Large intestine (tissue), 3 donors: ENCODE results near the gene CLCN3. TPM values are rescaled to one million over a fixed set of nuclear protein-coding genes. Genes with fewer than 3 reads are reported as not detected.

Source experiments
- DNase-seq, 2 donors: peaks; one replicate each; pipeline versions ENCODE4 v3.0.0 to v3.0.0-alpha.2; 2013
- H3K27ac ChIP-seq: one replicate; pipeline ENCODE4 v1.5.1; 2013; ENCODE audit warnings: low read length
- H3K27me3 ChIP-seq: 2 replicates; pipeline ENCODE4 v1.6.1; 2013; ENCODE audit warnings: low read length; ENCODE audit not compliant: control insufficient read depth, insufficient read depth
- H3K36me3 ChIP-seq: 2 replicates; pipeline ENCODE4 v1.6.1; 2013; ENCODE audit warnings: low read length; ENCODE audit not compliant: control insufficient read depth, insufficient read depth
- H3K4me1 ChIP-seq: one replicate; pipeline ENCODE4 v1.6.1; 2013; ENCODE audit warnings: low read length; ENCODE audit not compliant: control insufficient read depth, insufficient read depth
- H3K4me3 ChIP-seq: one replicate; pipeline ENCODE4 v1.5.1; 2013; ENCODE audit warnings: low read length
- H3K9me3 ChIP-seq: one replicate; pipeline ENCODE4 v1.6.1; 2013; ENCODE audit warnings: mild to moderate bottlenecking, low read depth, low read length, moderate library complexity; ENCODE audit not compliant: control insufficient read depth
- WGBS: methylation state at CpG from one replicate; pipeline ENCODE4 v1.1.5; 2013; ENCODE audit warnings: low lambda C conversion rate; ENCODE audit not compliant: insufficient coverage; 5-methylcytosine and 5-hydroxymethylcytosine counted together
- polyA plus RNA-seq: library from polyadenylated mRNA; unstranded; fragments of 120-200 nt; gene quantifications from one replicate; pipeline ENCODE4 v1.2.1, GENCODE V29; 2013

Gene CLCN3
- polyA plus RNA-seq, 1 donor, result 48.7 TPM

GRCh38 chr4:169741569-169741968 is 121.2 kb downstream of the CLCN3 start:
- H3K36me3 ChIP-seq, result peaks cover 7% of the 10 kb centered on the region

GRCh38 chr4:169744601-169745000 is 124.2 kb downstream of the CLCN3 start:
- Histone ChIP-seq H3K9me3 (no peaks in the 10 kb centered on the region), H3K27ac (no peak overlapping the region), H3K36me3 (peaks cover 9% of the 10 kb centered on the region), H3K4me1 (no peaks in the 10 kb centered on the region), H3K27me3 (no peaks in the 10 kb centered on the region), H3K4me3 (no peak overlapping the region)
- 100% methylated on average over 1 of the region's 1 CpG for WGBS
- no peak for DNase-seq

More at GRCh38 chr4:169741569-169741968, 121.2 kb downstream of the CLCN3 start:
- Histone ChIP-seq H3K27ac (no peak overlapping the region), H3K27me3 (no peaks in the 10 kb centered on the region), H3K4me1 (no peaks in the 10 kb centered on the region), H3K9me3 (no peaks in the 10 kb centered on the region), H3K4me3 (no peak overlapping the region)
- WGBS, result no CpG with 5 or more reads among the region's 2 CpGs
- DNase-seq, result no peak

DNA sequence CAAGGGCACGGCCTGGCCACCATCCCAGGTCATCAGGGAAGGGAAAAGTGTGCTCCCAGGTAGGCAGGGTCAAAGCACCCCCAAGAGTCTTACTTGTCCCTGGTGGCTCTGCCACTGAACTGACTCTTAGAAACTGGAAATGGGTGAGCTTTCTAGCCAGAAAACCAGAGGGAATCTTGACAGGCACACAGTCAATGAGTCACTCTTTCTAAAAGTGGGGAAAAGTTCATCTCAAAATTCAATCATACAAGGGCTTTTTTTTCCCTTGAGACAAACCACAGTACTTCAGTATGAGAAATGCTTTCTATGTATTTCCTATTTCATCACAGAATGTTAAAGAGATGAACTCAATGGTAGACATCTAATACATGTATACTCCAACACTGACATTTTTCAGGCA is 124.9 kb downstream of the CLCN3 start:
- Histone ChIP-seq H3K27ac (no peak overlapping the region), H3K4me3 (no peak overlapping the region), H3K9me3 (no peaks in the 10 kb centered on the region), H3K36me3 (peaks cover 14% of the 10 kb centered on the region), H3K27me3 (no peaks in the 10 kb centered on the region), H3K4me1 (no peaks in the 10 kb centered on the region)
- DNase-seq, result no peak
- WGBS, result no CpG with 5 or more reads among the region's 1 CpG

DNA sequence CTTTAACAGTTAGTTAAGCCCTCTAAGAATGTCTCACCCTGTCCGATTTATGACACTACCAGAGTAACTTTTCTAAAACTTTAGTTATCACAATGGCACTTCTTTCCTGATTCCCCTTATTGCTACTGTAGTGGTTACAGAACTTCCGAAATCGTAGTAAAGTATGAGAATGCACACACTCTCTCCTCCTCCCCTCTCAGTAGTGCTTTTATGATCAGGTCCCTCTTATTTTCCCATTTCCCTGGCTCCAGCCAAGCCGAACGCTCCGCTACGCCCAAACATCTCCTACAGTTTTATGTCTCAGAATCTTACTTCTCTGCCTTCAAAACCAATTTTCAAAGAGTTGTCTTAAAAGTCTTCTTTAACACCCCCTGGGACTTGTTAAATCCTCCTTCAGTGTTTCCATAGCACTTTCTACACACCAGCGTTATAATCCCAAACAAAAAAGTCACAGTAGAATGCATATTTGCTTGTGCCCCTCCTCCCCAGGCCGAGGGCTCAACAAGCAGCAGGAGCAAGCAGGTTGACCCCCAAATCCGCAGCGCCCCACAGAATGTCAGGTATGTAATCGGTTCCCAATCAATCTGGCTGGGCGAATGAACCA is 136.7 kb downstream of the CLCN3 start:
- peaks cover 2% of the 10 kb centered on the region for H3K9me3 ChIP-seq
- no peaks in the 10 kb centered on the region for H3K27me3 ChIP-seq
- WGBS, result no CpG with 5 or more reads among the region's 13 CpGs
- H3K4me3 ChIP-seq, result peak overlapping the region; percentile 91
- DNase-seq, result no peak
- peak overlapping the region; percentile 61 for H3K27ac ChIP-seq
- H3K36me3 ChIP-seq, result peaks cover 4% of the 10 kb centered on the region
- peaks cover 6% of the 10 kb centered on the region for H3K4me1 ChIP-seq

DNA sequence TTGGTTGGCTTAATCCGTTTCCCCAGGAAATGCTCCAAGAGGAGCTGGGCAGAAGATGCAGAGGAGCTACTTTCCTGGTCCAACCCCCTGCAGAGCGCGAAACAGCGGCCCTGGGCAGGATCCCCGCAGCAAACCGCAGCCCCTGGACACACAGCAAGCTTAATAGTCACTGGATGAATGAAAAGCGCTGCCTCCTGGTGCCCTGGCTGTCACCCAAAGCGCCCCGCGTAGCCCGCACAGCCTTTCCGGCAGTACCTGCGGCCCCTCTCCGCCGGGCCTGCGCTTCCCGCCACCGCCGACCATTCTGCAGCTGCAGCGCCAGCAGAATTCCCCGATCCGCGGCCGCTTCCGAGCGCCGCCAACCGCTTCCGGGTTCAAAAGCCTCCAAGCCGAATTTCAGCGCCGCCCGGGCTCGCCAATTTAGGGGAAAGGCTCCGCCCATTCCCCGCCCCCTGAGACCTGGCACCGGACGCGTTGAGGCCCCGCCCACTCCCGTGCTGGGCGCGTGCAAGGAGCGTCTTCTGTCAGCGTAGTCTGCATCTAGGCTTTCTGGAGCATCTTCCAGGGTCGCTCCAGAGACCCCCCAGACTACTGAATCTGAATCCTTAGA is 137.3 kb downstream of the CLCN3 start, which contains the start of gene HPF1:
Gene HPF1 (minus strand): TSS at position 370 of the 610 bp plus-strand sequence. CDS start 67 bp downstream, at position 303.
- peaks cover 4% of the 10 kb centered on the region for H3K36me3 ChIP-seq
- H3K27ac ChIP-seq, result peak within 1 kb of the TSS; percentile 61
- peaks cover 2% of the 10 kb centered on the region for H3K9me3 ChIP-seq
- H3K4me1 ChIP-seq, result peaks cover 6% of the 10 kb centered on the region
- no CpG with 5 or more reads among the region's 46 CpGs for WGBS
- H3K27me3 ChIP-seq, result no peaks in the 10 kb centered on the region
- DNase-seq, result peak; percentile 88 to 93
- H3K4me3 ChIP-seq, result peak within 1 kb of the TSS; percentile 91

- peaks cover 6% of the 10 kb centered on the region for H3K4me1 ChIP-seq
- 96% methylated on average over 3 of the region's 11 CpGs for WGBS
- H3K27me3 ChIP-seq, result no peaks in the 10 kb centered on the region
- H3K36me3 ChIP-seq, result peaks cover under 1% of the 10 kb centered on the region
- no peak overlapping the region for H3K4me3 ChIP-seq
- H3K27ac ChIP-seq, result peak overlapping the region; percentile 2
- no peak for DNase-seq
- peaks cover 2% of the 10 kb centered on the region for H3K9me3 ChIP-seq
Observed at GRCh38 chr4:169758401-169758962, 138.1 kb downstream of the CLCN3 start.

- H3K4me1 ChIP-seq, result no peaks in the 10 kb centered on the region
- DNase-seq, result no peak
- no peaks in the 10 kb centered on the region for H3K27me3 ChIP-seq
- WGBS, result no CpG with 5 or more reads among the region's 4 CpGs
- H3K36me3 ChIP-seq, result no peaks in the 10 kb centered on the region
- no peak overlapping the region for H3K4me3 ChIP-seq
- H3K9me3 ChIP-seq, result peaks cover 2% of the 10 kb centered on the region
- no peak overlapping the region for H3K27ac ChIP-seq
Observed at GRCh38 chr4:169761846-169762245, 141.5 kb downstream of the CLCN3 start.

GRCh38 chr4:169765835-169766234 is 145.5 kb downstream of the CLCN3 start:
- H3K4me1 ChIP-seq, result no peaks in the 10 kb centered on the region
- no peak overlapping the region for H3K27ac ChIP-seq
- H3K9me3 ChIP-seq, result no peaks in the 10 kb centered on the region
- H3K27me3 ChIP-seq, result peaks cover 5% of the 10 kb centered on the region
- no peak for DNase-seq
- no peak overlapping the region for H3K4me3 ChIP-seq
- WGBS, result no CpG with 5 or more reads among the region's 2 CpGs
- no peaks in the 10 kb centered on the region for H3K36me3 ChIP-seq

GRCh38 chr4:169766741-169767140 is 146.4 kb downstream of the CLCN3 start:
- H3K27me3 ChIP-seq, result peaks cover 5% of the 10 kb centered on the region
- 85% methylated on average over 3 of the region's 3 CpGs for WGBS
- no peaks in the 10 kb centered on the region for H3K9me3 ChIP-seq
- H3K4me1 ChIP-seq, result no peaks in the 10 kb centered on the region
- no peaks in the 10 kb centered on the region for H3K36me3 ChIP-seq
- H3K4me3 ChIP-seq, result no peak overlapping the region
- no peak overlapping the region for H3K27ac ChIP-seq
- DNase-seq, result no peak

GRCh38 chr4:169768385-169768784 is 148.0 kb downstream of the CLCN3 start:
- WGBS, result 100% methylated on average over 1 of the region's 3 CpGs
- H3K4me1 ChIP-seq, result no peaks in the 10 kb centered on the region
- no peak overlapping the region for H3K4me3 ChIP-seq
- H3K36me3 ChIP-seq, result no peaks in the 10 kb centered on the region
- H3K27me3 ChIP-seq, result peaks cover 5% of the 10 kb centered on the region
- H3K27ac ChIP-seq, result no peak overlapping the region
- no peak for DNase-seq
- no peaks in the 10 kb centered on the region for H3K9me3 ChIP-seq
